GM12872 (cell line): ENCODE measurements around the gene COA7.

Experiments
- CTCF ChIP-seq: IDR thresholded peaks from 3 replicates; pipeline ENCODE4 v1.5.1; 2011; ENCODE audit warnings: low read depth, mild to moderate bottlenecking, low read length, moderate library complexity; ENCODE audit not compliant: insufficient read depth

Gene COA7

GRCh38 chr1:52733368-52733767, 35.2 kb upstream of the COA7 start:
- no peak for TF ChIP-seq CTCF

- no peak for TF ChIP-seq CTCF
These were observed 30.0 kb upstream of the COA7 start for GRCh38 chr1:52727956-52728656.

- TF ChIP-seq CTCF: no peak
These were observed 29.0 kb upstream of the COA7 start for GRCh38 chr1:52727114-52727586.

GRCh38 chr1:52726265-52727113, 28.3 kb upstream of the COA7 start, which contains the start of gene ZYG11B:
TSS of gene ZYG11B (plus strand) at chr1:52726453. CDS start at chr1:52726654, 201 bp downstream.
- no peak for TF ChIP-seq CTCF

- TF ChIP-seq CTCF: no peak
These were observed 27.7 kb upstream of the COA7 start for GRCh38 chr1:52725903-52726264.

GRCh38 chr1:52723260-52723659, 25.1 kb upstream of the COA7 start:
- no peak for TF ChIP-seq CTCF

- no peak for TF ChIP-seq CTCF
These were observed 15.4 kb upstream of the COA7 start for GRCh38 chr1:52713590-52713989.
